OCI-LY7 (cell line): ENCODE data around the gene ZNF438. TPM values are rescaled to one million over a fixed set of nuclear protein-coding genes. Genes with fewer than 3 reads are reported as not detected.

Source experiments
- BruUV-seq: library from RNA; stranded (reverse); fragments of 400-500 nt; replicated peaks from 2 replicates; lab custom pipeline; 2021; lab: Mats Ljungman, UMichigan
- CTCF ChIA-PET: fragments of 300-600 bp; sonication (Branson Sonifier 250); formaldehyde crosslinking; loops from one replicate; lab custom pipeline; 2022; ENCODE audit warnings: antibody characterized with exemption; ENCODE audit not compliant: unreplicated experiment; lab: Charles Lee
- POLR2A ChIA-PET: fragments of 300-600 bp; sonication (Branson Sonifier 250); formaldehyde crosslinking; loops from one replicate; lab custom pipeline; 2022; ENCODE audit warnings: antibody characterized with exemption; lab: Charles Lee
- DNase-seq: peaks from one replicate; pipeline ENCODE4 v3.0.0-alpha.2; 2015; ENCODE audit warnings: low spot score
- H2AFZ ChIP-seq: fragments of 200-600 bp; sonication (generic), shearing (Covaris generic); 2 replicates; pipeline ENCODE4 v1.6.1; 2014; ENCODE audit warnings: mild to moderate bottlenecking, antibody characterized with exemption, low read length, moderate library complexity
- H3K27ac ChIP-seq: fragments of 200-600 bp; sonication (generic); 2 replicates; pipeline ENCODE4 v1.5.1; 2014; ENCODE audit warnings: mixed run types, low read depth, mild to moderate bottlenecking, moderate library complexity, low read length, inconsistent platforms; ENCODE audit not compliant: poor library complexity, severe bottlenecking
- H3K36me3 ChIP-seq: fragments of 200-600 bp; sonication (generic); 2 replicates; pipeline ENCODE4 v1.6.1; 2014; ENCODE audit warnings: mild to moderate bottlenecking, antibody characterized with exemption, low read length, moderate library complexity, mixed read lengths; ENCODE audit not compliant: insufficient read depth
- H3K4me1 ChIP-seq: fragments of 200-600 bp; sonication (generic); 2 replicates; pipeline ENCODE4 v1.5.1; 2014; ENCODE audit warnings: mild to moderate bottlenecking, low read length; ENCODE audit not compliant: insufficient read depth, poor library complexity, severe bottlenecking
- H3K4me2 ChIP-seq: fragments of 200-600 bp; sonication (generic); 2 replicates; pipeline ENCODE4 v1.6.1; 2014; ENCODE audit warnings: mild to moderate bottlenecking, low read length
- H3K4me3 ChIP-seq: fragments of 200-600 bp; sonication (generic); 2 replicates; pipeline ENCODE4 v1.5.1; 2014; ENCODE audit warnings: mild to moderate bottlenecking, low read depth, low read length; ENCODE audit not compliant: poor library complexity, severe bottlenecking
- H3K79me2 ChIP-seq: fragments of 200-600 bp; sonication (generic); 2 replicates; pipeline ENCODE4 v1.6.1; 2016; ENCODE audit warnings: low read depth, mild to moderate bottlenecking, low read length, moderate library complexity, mixed read lengths; ENCODE audit not compliant: insufficient read depth
- H3K9me2 ChIP-seq: fragments of 200-600 bp; sonication (generic); 2 replicates; pipeline ENCODE4 v1.6.1; 2016; ENCODE audit warnings: mild to moderate bottlenecking, low read length, mixed read lengths; ENCODE audit not compliant: insufficient read depth
- H3K9me3 ChIP-seq: fragments of 200-600 bp; sonication (generic); 2 replicates; pipeline ENCODE4 v1.6.1; 2014; ENCODE audit warnings: mild to moderate bottlenecking, mixed run types, low read length, mixed read lengths
- H4K20me1 ChIP-seq: fragments of 200-600 bp; sonication (generic); 2 replicates; pipeline ENCODE4 v1.6.1; 2014; ENCODE audit warnings: mild to moderate bottlenecking, antibody characterized with exemption, low read length, moderate library complexity, mixed read lengths; ENCODE audit not compliant: insufficient read depth
- EZH2phosphoT487 ChIP-seq: fragments of 200-600 bp; sonication (generic); IDR thresholded peaks from 2 replicates; pipeline ENCODE4 v1.6.1; 2018; ENCODE audit warnings: low read depth, borderline replicate concordance, mild to moderate bottlenecking, mixed run types, antibody characterized with exemption, low read length, moderate library complexity, mixed read lengths
- intact Hi-C: fragments of 100-400 bp; cut with micrococcal nuclease; formaldehyde crosslinking; loops from one replicate; pipeline ENCODE4 v1.10.0; 2022; ENCODE audit not compliant: unreplicated experiment
- total RNA-seq, 2 experiments: library from RNA; depleted of rRNA in 1 of 2; stranded (reverse); fragments of >200 nt in 1 of 2; shearing (Covaris generic) in 1 of 2; gene quantifications; 2 replicates each; pipeline ENCODE4 v1.2.3, GENCODE V29; 2014 to 2022
- TF ChIP-seq, protein P1 (sequence below): fragments of 200-600 bp; sonication (generic); conservative IDR thresholded peaks from 2 replicates; pipeline ENCODE4 v1.5.1; 2014; ENCODE audit warnings: mild to moderate bottlenecking, antibody characterized with exemption, low read length, moderate library complexity, mixed read lengths

Gene ZNF438
- total RNA-seq, 2 experiments from 2014 or later: 2.0 to 2.5 TPM

DNA sequence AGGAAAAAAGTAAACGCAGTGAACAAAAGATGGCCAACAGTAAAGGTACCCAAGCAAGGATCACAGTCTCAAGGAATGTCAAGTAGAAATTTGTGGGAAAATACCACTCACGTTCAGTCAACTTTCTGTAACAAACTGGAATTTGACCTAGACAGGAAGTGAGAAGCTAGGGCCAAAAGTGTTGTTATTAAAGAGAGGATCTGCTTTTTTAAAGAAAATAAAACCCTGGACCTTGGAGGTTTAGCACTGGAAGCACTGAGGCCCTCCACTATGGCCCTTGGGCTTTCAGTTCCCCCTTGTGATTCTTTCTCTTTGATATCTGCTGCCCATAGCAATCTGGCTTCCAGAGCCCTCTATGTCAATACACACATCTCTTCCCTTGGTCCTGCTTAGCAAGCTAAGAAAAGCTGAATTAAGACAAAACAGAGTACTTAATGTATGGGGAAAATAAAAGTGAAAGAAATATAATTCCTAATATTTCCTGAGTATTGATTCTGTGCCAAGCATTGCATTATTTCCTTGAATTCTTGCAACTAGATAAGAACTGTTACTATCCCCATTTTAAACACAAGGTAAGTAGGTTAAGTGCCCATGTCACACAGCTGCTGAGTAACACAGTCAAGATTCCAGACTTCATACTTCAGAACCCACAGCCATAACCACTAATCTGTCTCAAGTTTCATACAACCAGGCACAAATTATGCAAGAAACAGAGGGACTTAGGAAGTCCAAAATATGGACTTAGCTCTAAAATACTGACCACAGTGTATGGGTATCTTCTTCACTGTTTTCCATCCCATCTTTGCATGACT, 2.6 kb upstream of the ZNF438 start:
- H3K9me3 ChIP-seq: no peaks in the 10 kb centered on the region
- H3K9me2 ChIP-seq: no peaks in the 10 kb centered on the region
- H2AFZ ChIP-seq: peak overlapping the region; percentile 58; the same call in 1 of the 2 replicates
- no peaks in the 10 kb centered on the region for H3K79me2 ChIP-seq
- ChIA-PET CTCF (no interaction called here), POLR2A (interaction anchor here (0.6 to 1.1 kb wide), 5 partner anchors 49 to 641 kb away, joined by 3 read pairs; no protein-coding TSS in a partner anchor)
- BruUV-seq: no TSS peak
- H3K36me3 ChIP-seq: no peaks in the 10 kb centered on the region
- intact Hi-C loops: loop anchor here (5.0 kb wide), 3 partner anchors 327 to 728 kb away; no protein-coding TSS in a partner anchor
- no peak overlapping the region for H3K4me2 ChIP-seq
- no peak overlapping the region for H3K4me3 ChIP-seq
- TF ChIP-seq, protein P1, sequence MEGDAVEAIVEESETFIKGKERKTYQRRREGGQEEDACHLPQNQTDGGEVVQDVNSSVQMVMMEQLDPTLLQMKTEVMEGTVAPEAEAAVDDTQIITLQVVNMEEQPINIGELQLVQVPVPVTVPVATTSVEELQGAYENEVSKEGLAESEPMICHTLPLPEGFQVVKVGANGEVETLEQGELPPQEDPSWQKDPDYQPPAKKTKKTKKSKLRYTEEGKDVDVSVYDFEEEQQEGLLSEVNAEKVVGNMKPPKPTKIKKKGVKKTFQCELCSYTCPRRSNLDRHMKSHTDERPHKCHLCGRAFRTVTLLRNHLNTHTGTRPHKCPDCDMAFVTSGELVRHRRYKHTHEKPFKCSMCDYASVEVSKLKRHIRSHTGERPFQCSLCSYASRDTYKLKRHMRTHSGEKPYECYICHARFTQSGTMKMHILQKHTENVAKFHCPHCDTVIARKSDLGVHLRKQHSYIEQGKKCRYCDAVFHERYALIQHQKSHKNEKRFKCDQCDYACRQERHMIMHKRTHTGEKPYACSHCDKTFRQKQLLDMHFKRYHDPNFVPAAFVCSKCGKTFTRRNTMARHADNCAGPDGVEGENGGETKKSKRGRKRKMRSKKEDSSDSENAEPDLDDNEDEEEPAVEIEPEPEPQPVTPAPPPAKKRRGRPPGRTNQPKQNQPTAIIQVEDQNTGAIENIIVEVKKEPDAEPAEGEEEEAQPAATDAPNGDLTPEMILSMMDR: no peak
- TF ChIP-seq EZH2phosphoT487: no peak
- H3K4me1 ChIP-seq: peaks cover 8% of the 10 kb centered on the region
- no peaks in the 10 kb centered on the region for H4K20me1 ChIP-seq
- DNase-seq: no peak
- no peak overlapping the region for H3K27ac ChIP-seq

DNA sequence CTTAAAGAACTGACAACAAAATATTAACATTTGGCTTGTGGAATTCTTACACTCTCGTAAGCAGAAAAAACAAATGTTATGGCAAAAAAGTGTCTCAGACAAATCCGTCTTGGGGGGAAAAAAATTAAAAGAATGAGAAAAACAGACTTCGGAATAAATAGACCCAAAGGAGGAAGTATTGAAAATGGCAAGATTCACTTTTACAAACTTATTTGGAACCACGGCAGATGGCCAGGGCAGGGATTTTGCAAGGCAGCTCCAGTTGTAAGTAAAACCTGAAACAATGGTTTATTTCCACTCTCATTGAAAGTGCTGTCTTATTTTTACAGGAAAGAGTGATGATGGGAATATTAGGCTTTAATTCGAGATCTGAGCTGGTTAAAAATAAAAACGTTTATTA, 1.5 kb upstream of the ZNF438 start:
- Histone ChIP-seq H3K4me1 (peaks cover 8% of the 10 kb centered on the region), H3K79me2 (no peaks in the 10 kb centered on the region), H4K20me1 (no peaks in the 10 kb centered on the region), H2AFZ (no peak overlapping the region; the same call in 1 of the 2 replicates), H3K9me3 (no peaks in the 10 kb centered on the region), H3K4me2 (peak overlapping the region; percentile 99; the same call in 1 of the 2 replicates), H3K36me3 (no peaks in the 10 kb centered on the region), H3K9me2 (no peaks in the 10 kb centered on the region), H3K4me3 (no peak overlapping the region), H3K27ac (no peak overlapping the region)
- DNase-seq: no peak
- TF ChIP-seq, protein P1: no peak
- no peak for TF ChIP-seq EZH2phosphoT487
- ChIA-PET CTCF (no interaction called here), POLR2A (interaction anchor here (0.7 kb wide), 2 partner anchors 132 to 1296 kb away, joined by 3 read pairs; no protein-coding TSS in a partner anchor)
- intact Hi-C loops: loop anchor here (5.0 kb wide), 3 partner anchors 326 to 729 kb away; no protein-coding TSS in a partner anchor
- no TSS peak for BruUV-seq
